ENCODE data around the gene LDB3.

DNA sequence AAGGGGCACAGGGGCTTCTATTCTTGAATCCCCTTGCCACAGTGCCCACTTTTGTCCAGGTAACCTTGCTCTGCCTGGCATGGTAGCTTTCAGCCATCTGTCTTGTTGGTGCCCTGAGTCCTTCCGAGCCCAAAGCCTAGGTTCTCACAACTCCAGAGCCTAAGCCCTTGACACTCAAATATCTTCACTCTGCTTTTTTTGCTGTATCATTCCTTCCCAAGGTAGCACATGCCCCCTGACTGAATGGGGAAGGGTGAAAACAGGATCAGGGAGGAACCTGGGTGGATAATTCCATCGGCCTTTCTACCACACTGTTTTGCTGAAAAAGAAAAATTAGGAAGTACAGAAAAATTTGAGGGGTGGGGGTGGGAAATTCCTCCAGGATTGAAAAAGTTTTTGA lies 37.6 kb downstream of the LDB3 start:
- TF ChIP-seq, protein P1, sequence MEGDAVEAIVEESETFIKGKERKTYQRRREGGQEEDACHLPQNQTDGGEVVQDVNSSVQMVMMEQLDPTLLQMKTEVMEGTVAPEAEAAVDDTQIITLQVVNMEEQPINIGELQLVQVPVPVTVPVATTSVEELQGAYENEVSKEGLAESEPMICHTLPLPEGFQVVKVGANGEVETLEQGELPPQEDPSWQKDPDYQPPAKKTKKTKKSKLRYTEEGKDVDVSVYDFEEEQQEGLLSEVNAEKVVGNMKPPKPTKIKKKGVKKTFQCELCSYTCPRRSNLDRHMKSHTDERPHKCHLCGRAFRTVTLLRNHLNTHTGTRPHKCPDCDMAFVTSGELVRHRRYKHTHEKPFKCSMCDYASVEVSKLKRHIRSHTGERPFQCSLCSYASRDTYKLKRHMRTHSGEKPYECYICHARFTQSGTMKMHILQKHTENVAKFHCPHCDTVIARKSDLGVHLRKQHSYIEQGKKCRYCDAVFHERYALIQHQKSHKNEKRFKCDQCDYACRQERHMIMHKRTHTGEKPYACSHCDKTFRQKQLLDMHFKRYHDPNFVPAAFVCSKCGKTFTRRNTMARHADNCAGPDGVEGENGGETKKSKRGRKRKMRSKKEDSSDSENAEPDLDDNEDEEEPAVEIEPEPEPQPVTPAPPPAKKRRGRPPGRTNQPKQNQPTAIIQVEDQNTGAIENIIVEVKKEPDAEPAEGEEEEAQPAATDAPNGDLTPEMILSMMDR (IDR thresholded peaks at IDR 0.05), result no peak
- no peak for TF ChIP-seq POLR2A (IDR thresholded peaks at IDR 0.05)
